Neuron (in vitro differentiated cells): ENCODE data around the gene SF3A1.

ENCODE experiments used
- H2AFZ ChIP-seq: one replicate; pipeline ENCODE4 v1.6.1; 2013; ENCODE audit warnings: low read depth, mild to moderate bottlenecking, inconsistent platforms, low read length, moderate library complexity
- H3K27me3 ChIP-seq: one replicate; pipeline ENCODE4 v1.6.1; 2013; ENCODE audit warnings: low read length; ENCODE audit not compliant: insufficient read depth
- H3K36me3 ChIP-seq: one replicate; pipeline ENCODE4 v1.6.1; 2013; ENCODE audit warnings: low read length; ENCODE audit not compliant: insufficient read depth
- H3K4me1 ChIP-seq: one replicate; pipeline ENCODE4 v1.6.1; 2013; ENCODE audit warnings: low read length; ENCODE audit not compliant: insufficient read depth
- H3K4me3 ChIP-seq: 2 replicates; pipeline ENCODE4 v1.5.1; 2013; ENCODE audit warnings: mild to moderate bottlenecking, low read length, moderate library complexity
- H3K9me3 ChIP-seq: one replicate; pipeline ENCODE4 v1.6.1; 2013; ENCODE audit warnings: low read length

The SF3A1 gene

DNA sequence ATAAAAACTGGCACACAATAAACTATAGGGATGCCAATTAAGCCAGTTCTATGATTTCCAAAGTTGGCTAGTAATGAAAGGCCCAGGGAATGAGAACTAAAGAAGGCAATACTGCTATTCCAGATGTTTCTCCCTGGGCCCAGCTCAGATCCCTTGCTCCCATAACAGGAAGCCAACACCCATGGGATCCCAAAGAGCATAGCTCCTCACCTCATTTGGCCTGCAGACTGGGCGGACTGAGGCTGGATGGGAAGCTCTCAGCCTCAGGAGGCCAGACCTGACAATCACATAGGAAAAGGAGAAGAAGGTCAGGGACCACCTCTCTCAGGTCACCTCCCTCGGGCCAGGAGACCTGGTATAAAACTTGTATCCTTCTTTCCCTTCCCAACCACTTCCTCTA lies 35.2 kb downstream of the SF3A1 start:
- Histone ChIP-seq H3K9me3 (no peaks in the 10 kb centered on the region), H3K4me3 (no peak overlapping the region), H3K27me3 (no peaks in the 10 kb centered on the region), H2AFZ (no peak overlapping the region), H3K36me3 (no peaks in the 10 kb centered on the region), H3K4me1 (peaks cover 10% of the 10 kb centered on the region)

DNA sequence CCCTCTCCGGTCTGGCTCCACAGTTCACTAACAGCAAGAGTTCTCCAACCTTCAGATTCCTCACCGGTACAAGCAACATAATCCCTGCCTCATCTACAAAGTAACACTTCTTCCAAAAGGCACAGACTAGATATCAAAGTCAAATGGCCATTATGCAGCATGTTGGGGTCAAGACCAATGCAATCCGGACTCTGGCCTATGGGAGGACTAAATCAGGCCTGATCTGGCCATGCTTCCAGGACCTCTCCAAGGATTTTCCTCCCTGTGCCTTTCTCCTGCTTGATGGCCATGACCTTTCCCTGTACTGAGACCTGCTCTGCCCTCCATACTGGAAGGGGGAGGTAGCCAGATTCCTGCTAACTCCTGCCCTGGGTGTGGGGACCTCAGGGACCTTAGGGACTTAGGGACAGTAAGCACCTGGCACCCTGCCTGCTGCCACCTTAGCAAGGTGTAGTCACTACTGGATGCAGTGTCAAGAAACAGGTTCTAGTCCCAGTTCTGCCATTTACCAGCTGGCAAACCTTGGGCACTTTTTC lies 36.6 kb downstream of the SF3A1 start:
- H3K27me3 ChIP-seq, result no peaks in the 10 kb centered on the region
- no peaks in the 10 kb centered on the region for H3K36me3 ChIP-seq
- H2AFZ ChIP-seq, result no peak overlapping the region
- H3K4me3 ChIP-seq, result no peak overlapping the region
- H3K9me3 ChIP-seq, result no peaks in the 10 kb centered on the region
- H3K4me1 ChIP-seq, result no peaks in the 10 kb centered on the region

DNA sequence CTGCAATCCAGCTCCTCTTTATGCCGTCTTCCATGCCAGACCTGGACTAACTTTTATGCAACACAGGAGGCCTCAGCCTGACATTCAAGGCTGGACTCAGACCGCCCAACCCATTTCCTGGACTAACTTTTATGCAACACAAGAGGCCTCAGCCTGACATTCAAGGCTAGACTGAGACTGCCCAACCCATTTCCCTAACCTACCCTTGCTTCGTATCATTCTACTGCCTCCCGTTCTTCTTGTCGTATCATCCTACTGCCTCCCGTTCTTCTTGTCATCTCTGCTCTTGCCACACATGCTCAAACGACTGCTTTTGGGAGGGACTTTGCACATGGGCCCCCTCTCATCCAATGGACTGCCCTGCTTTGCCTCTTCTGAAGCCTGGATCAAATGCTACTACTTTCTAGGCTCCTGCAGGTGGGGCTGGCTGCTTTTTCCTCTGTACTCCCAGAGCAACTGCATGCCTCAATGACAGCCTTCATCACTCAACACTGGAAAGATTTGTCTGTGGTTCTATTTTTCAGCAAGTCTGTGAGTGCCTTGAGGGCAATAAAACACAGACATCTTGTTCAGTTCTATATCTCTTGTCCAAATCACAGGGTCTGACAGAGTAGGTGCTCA lies 37.8 kb downstream of the SF3A1 start:
- H3K27me3 ChIP-seq, result no peaks in the 10 kb centered on the region
- H3K4me1 ChIP-seq, result no peaks in the 10 kb centered on the region
- no peak overlapping the region for H2AFZ ChIP-seq
- no peak overlapping the region for H3K4me3 ChIP-seq
- H3K36me3 ChIP-seq, result no peaks in the 10 kb centered on the region
- H3K9me3 ChIP-seq, result no peaks in the 10 kb centered on the region

DNA sequence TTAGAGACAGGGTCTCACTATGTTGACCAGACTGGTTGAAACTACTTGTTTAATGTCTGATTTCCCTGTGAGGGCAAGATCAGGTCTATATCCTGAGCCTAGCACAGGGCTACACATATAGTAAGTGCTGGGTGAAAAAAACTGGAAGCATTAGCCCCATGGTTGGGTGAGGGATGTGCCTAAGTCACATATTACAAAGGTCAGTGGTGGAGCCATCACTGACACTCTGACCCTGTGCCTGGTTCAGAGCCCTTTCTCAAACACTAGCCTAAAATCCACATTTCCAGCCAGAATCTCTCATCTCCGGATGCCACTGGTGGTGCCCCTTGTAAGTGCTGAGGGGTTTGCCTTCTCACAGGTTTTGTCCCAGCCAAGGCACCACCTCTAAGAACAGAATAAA lies 38.9 kb downstream of the SF3A1 start:
- H3K4me1 ChIP-seq, result no peaks in the 10 kb centered on the region
- H3K27me3 ChIP-seq, result no peaks in the 10 kb centered on the region
- H3K9me3 ChIP-seq, result no peaks in the 10 kb centered on the region
- no peaks in the 10 kb centered on the region for H3K36me3 ChIP-seq
- no peak overlapping the region for H3K4me3 ChIP-seq
- H2AFZ ChIP-seq, result no peak overlapping the region

DNA sequence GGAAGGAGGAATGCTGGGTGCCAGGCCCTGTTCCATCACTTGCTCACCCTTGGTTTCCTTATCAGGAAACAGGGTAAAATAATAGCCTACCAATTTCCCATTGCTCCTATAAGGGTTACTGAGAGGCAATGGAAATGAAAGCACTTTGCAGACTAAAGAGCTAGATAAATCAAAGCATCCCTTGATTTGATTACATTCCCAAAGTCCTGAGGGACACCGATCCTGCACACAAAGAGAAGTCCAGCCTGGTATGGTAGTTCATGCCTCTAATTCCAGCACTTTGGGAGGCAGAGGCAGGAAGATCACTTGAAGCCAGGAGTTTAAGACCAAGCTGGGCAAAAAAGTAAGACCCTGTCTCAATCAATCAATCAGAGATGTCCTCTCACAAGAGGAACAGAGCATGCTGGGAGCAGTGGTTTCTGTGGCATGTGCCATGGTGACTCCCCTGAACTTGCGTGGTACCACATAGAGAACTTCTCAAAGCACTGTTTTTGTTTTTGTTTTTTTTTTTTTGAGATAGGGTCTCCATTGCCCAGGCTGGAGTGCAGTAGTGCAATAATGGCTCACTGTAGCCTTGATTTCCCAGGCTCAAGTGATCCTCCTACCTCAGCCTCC lies 40.6 kb downstream of the SF3A1 start:
- Histone ChIP-seq H3K36me3 (no peaks in the 10 kb centered on the region), H3K27me3 (no peaks in the 10 kb centered on the region), H2AFZ (no peak overlapping the region), H3K9me3 (no peaks in the 10 kb centered on the region), H3K4me3 (no peak overlapping the region), H3K4me1 (no peaks in the 10 kb centered on the region)

DNA sequence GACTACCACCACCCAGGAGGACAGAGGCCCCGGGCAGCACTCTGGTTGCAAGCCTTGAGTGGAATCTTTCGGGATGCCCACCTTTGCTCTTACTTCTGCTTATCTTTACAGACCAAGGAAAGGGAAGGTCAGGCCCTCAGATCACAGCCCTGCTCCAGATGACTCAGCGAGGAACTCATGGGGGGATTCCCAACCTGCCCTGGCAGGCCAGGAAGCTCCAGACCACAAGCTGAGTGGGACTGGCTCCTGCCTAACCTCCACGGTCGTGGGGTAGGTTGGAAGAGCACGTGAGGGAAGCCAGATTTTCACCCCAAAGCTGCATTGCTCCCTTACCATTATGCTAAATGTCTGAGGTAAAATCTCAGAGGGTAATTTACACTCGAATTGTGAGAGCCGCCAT lies 41.8 kb downstream of the SF3A1 start:
- Histone ChIP-seq H3K27me3 (no peaks in the 10 kb centered on the region), H2AFZ (no peak overlapping the region), H3K36me3 (no peaks in the 10 kb centered on the region), H3K4me1 (no peaks in the 10 kb centered on the region), H3K9me3 (no peaks in the 10 kb centered on the region), H3K4me3 (no peak overlapping the region)

DNA sequence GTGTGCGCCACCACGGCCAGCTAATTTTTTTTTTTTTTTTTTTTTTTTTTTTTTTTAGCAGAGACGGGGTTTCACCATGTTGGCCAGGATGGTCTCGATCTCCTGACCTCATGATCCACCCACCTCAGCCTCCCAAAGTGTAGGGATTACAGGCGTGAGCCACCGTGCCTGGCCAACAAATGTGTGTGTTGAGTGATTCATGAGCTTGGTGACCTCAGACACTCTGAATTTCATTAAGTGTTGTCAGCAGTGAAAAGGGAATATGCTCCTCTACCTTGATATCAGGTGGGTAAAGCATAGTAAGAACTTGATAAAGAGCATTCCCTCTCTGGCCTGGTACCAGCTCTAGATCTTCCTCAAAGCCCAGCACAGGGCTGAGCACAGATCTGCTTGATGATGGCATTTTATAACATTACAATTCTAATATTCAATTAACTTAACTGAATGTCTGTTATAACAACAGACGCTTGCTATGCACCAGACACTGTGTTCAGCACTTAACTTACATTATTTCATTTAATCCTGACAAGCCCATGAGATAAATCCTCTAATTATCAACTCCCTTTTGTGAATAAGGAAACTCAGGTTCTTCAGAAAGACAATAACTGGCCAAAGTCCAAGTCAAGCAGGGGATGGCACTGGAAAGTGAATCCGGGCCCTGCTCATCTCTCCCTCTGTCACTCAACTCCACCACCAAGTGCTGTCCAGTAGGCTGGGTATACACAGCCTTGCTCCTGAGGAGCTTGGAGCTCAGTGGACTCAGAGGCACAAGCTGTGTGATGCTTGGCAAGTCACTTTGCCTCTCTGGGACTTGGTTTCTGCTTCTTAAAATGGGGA lies 42.9 kb downstream of the SF3A1 start:
- Histone ChIP-seq H3K4me3 (no peak overlapping the region), H3K36me3 (no peaks in the 10 kb centered on the region), H2AFZ (no peak overlapping the region), H3K4me1 (no peaks in the 10 kb centered on the region), H3K9me3 (no peaks in the 10 kb centered on the region), H3K27me3 (no peaks in the 10 kb centered on the region)

DNA sequence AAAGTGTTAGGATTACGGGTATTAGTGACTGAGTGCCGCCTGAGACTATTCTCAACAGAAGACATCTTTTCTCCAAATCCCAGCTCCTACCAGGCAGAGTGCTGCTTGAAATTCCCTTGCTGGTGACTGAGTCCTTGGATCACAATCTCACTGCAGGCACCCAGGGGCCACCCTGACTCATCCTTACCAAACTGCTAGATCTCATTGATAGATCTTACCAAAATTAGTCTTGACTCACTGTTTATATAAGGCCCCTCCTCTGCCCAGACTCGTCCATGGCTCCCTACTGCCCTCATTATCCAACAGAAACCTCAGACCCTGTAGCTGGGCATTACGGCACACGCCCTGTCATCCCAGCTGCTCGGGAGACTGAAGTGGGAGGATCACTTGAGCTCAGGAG lies 44.6 kb downstream of the SF3A1 start:
- no peaks in the 10 kb centered on the region for H3K9me3 ChIP-seq
- H3K36me3 ChIP-seq, result no peaks in the 10 kb centered on the region
- no peak overlapping the region for H3K4me3 ChIP-seq
- H2AFZ ChIP-seq, result no peak overlapping the region
- no peaks in the 10 kb centered on the region for H3K4me1 ChIP-seq
- H3K27me3 ChIP-seq, result no peaks in the 10 kb centered on the region

DNA sequence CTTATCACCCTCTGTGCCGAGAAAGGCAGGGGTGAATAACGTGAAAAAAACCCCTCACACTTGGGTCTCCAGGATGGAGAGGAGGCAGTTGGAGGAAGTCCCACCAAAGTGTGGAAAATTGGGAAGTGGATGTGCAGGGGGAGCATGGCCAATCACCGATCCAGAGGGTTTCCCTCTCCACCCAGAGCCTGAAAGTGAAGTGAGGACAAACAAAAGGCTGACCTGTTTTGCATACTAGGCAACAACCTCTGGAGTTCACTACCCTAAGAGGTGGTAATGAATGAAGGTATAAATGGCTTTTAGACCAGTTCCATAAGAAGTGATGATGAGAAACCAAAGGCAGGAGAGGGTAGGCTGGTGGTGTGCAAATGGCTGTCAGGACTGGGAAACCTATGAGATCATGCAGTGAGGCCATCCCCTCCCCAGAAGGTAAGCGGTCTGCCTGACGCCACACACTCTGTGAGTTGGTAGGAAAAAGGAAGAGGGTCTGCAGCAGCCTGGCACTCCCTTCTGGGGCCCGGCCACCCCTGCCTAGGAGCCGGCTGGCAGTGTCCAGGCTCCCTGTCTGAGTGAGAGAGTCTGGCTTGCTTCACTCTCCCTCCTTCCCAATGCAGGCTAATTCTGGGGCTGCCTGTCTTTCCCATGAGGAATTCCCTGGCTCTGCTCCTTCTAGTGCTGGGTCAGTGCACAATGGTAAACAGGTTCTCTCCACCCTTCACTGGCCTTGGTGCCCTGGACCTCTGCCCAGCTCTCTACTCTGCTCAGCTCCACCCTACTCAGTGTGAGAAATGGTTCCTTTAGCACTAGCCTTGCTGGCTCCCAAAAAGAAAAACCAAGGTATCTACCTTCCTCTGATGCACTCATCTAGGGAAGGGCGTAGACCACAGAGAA lies 45.6 kb downstream of the SF3A1 start:
- no peaks in the 10 kb centered on the region for H3K9me3 ChIP-seq
- H3K36me3 ChIP-seq, result no peaks in the 10 kb centered on the region
- H3K27me3 ChIP-seq, result no peaks in the 10 kb centered on the region
- no peaks in the 10 kb centered on the region for H3K4me1 ChIP-seq
- H2AFZ ChIP-seq, result no peak overlapping the region
- H3K4me3 ChIP-seq, result no peak overlapping the region

DNA sequence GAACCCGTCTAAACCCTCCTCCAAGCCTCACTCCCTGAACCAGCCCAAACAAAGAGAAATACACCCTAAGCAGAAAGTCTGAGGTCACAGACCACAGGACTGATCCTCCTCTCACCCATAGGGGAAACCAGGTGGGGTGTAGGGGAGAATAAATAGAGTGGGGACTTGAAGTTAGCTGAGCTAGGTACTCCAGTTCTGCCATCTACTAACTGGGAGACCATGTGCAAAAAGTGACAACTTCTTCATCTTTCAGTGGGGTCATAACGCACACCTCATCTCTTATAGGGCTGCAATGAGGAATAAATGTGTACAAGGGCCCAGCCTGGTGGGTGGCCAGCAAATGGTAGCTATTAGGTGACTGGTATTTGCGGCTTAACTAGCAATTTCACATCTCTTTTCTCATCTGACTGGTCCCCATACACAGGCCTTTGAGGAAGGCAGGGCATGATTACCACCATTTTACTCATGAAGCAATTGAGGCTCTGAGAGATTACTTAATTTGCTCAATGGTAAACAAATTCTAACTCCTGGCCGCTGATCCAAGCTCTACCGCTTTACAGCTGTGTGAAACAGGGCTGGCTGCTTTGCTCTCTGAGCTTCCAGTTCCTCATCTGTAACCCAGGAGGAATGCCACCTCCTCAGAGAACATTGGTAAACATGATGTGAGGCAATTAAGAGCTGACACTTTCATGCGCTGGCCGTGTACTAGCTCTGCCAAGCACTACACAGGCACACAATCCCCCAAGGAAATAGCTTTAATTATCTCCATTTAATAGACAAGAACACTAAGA lies 46.5 kb downstream of the SF3A1 start:
- Histone ChIP-seq H3K4me1 (no peaks in the 10 kb centered on the region), H3K36me3 (no peaks in the 10 kb centered on the region), H3K4me3 (no peak overlapping the region), H3K9me3 (no peaks in the 10 kb centered on the region), H3K27me3 (no peaks in the 10 kb centered on the region), H2AFZ (no peak overlapping the region)

DNA sequence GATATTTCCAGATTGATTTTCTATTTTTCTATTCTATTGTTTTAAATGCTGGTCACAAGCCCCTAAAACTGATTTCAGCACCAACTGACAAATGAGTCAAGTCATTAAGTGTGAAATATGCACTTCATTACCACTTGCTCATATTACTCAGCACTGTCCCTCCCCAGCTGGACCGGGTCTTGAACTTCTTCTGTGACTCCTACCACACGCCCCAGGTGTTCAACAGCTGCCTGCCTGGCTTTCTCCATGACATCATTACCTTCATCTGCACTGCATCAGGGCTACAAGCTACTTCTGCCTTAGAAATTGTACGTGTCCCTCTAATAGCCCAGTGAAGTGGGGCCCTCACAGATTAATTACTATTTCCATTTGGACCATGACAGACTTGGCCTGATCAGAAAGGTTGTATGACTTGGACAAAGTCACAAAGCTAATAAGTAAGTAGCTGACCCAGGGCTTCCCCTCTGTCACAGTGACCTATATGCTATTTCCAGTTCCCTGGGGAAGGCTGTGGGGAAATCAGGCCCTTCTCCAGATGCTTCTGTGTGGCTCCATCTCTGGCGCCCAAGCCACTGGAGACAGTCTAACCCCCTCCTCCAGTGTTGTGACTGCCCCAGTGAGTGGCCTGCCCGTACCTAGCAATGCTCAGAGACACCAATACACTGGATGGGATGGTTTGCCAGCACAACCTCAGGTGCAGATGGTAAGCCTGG lies 48.0 kb downstream of the SF3A1 start:
- H3K27me3 ChIP-seq, result no peaks in the 10 kb centered on the region
- H3K36me3 ChIP-seq, result no peaks in the 10 kb centered on the region
- no peak overlapping the region for H3K4me3 ChIP-seq
- no peaks in the 10 kb centered on the region for H3K4me1 ChIP-seq
- H2AFZ ChIP-seq, result no peak overlapping the region
- no peaks in the 10 kb centered on the region for H3K9me3 ChIP-seq

DNA sequence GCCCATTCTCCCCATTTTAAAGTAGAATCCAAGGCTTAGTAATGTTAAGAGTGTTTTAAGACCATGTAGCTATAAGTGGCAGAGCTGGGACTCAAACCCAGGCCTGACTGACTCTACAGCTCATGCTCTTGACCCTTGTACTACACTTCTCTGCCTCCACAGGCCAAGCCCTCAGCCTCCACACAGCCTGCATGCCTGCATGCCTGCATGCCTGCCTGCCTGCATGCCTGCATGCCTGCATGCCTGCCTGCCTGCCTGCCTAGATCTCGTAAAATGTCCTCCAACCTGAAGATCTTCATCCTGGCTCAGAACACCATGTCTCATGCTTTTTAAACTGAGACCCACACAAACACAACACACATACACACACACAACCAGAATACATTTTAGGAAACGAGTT lies 48.6 kb downstream of the SF3A1 start:
- no peaks in the 10 kb centered on the region for H3K4me1 ChIP-seq
- no peak overlapping the region for H2AFZ ChIP-seq
- H3K4me3 ChIP-seq, result no peak overlapping the region
- H3K27me3 ChIP-seq, result no peaks in the 10 kb centered on the region
- H3K36me3 ChIP-seq, result no peaks in the 10 kb centered on the region
- H3K9me3 ChIP-seq, result no peaks in the 10 kb centered on the region
